CD4-positive, alpha-beta memory T cell (primary cell): Measurements from ENCODE around the gene GMNN. TPM values are rescaled to one million over a fixed set of nuclear protein-coding genes. Genes with fewer than 3 reads are reported as not detected.
A peak's percentile ranks its signal among the peaks of the same experiment; 100 is the strongest.

ENCODE experiments used
- CTCF ChIA-PET: fragments of 350-600 bp; sonication (Branson Sonifier 250); formaldehyde crosslinking; loops from one replicate; lab custom pipeline; 2021; ENCODE audit warnings: inconsistent platforms; ENCODE audit not compliant: partially characterized antibody; lab: Charles Lee
- POLR2A ChIA-PET: fragments of 350-600 bp; sonication (Branson Sonifier 250); formaldehyde crosslinking; loops from one replicate; lab custom pipeline; 2021; ENCODE audit not compliant: partially characterized antibody; lab: Charles Lee
- DNase-seq, 5 donors: peaks; one replicate each; pipeline versions ENCODE4 v3.0.0 to v3.0.0-alpha.2; 2020 to 2022; ENCODE audit warnings: mixed read lengths in 1 of 5
- H3K27ac ChIP-seq: one replicate; pipeline ENCODE4 v1.7.0; 2013; ENCODE audit warnings: low read depth, low read length
- H3K27me3 ChIP-seq: 2 replicates; pipeline ENCODE4 v1.7.0; 2013; ENCODE audit warnings: mild to moderate bottlenecking, low read length, moderate library complexity; ENCODE audit not compliant: insufficient read depth
- H3K36me3 ChIP-seq: 2 replicates; pipeline ENCODE4 v1.7.0; 2013; ENCODE audit warnings: mild to moderate bottlenecking, low read length, moderate library complexity; ENCODE audit not compliant: insufficient read depth
- H3K4me1 ChIP-seq: 2 replicates; pipeline ENCODE4 v1.7.0; 2013; ENCODE audit warnings: mild to moderate bottlenecking, low read length, moderate library complexity; ENCODE audit not compliant: insufficient read depth
- H3K4me3 ChIP-seq, 2 donors: one replicate each; pipeline ENCODE4 v1.7.0; 2013; ENCODE audit warnings: low read length in 2 of 2, mild to moderate bottlenecking in 1 of 2
- H3K9me3 ChIP-seq, 2 donors: one replicate each; pipeline ENCODE4 v1.7.0; 2013; ENCODE audit warnings: low read length in 2 of 2, control low read depth in 1 of 2; ENCODE audit not compliant: control insufficient read depth in 1 of 2
- H3K27ac Mint-ChIP-seq, 7 donors: one replicate each; pipeline ENCODE4 v1.8.0; 2020 to 2021; ENCODE audit warnings: mixed read lengths in 7 of 7, mild to moderate bottlenecking in 6 of 7, inconsistent platforms in 3 of 7, moderate library complexity in 3 of 7
- H3K27me3 Mint-ChIP-seq, 2 donors: one replicate each; pipeline ENCODE4 v1.8.0; 2020 to 2021; ENCODE audit warnings: mixed read lengths in 2 of 2
- H3K36me3 Mint-ChIP-seq, 2 donors: one replicate each; pipeline ENCODE4 v1.8.0; 2020 to 2021; ENCODE audit warnings: mixed read lengths in 2 of 2, inconsistent platforms in 1 of 2, mild to moderate bottlenecking in 1 of 2
- H3K4me1 Mint-ChIP-seq, 4 donors: one replicate each; pipeline ENCODE4 v1.8.0; 2020 to 2021; ENCODE audit warnings: mixed read lengths in 4 of 4, mild to moderate bottlenecking in 1 of 4
- H3K4me3 Mint-ChIP-seq, 8 donors: one replicate each; pipeline ENCODE4 v1.8.0; 2020 to 2021; ENCODE audit warnings: mixed read lengths in 8 of 8, mild to moderate bottlenecking in 7 of 8, moderate library complexity in 6 of 8, inconsistent platforms in 3 of 8
- H3K9me3 Mint-ChIP-seq, 8 donors: one replicate each; pipeline ENCODE4 v1.8.0; 2020 to 2021; ENCODE audit warnings: mixed read lengths in 8 of 8, mild to moderate bottlenecking in 5 of 8, inconsistent platforms in 3 of 8, moderate library complexity in 1 of 8
- intact Hi-C: fragments of 100-400 bp; cut with micrococcal nuclease; formaldehyde crosslinking; loops from one replicate; pipeline ENCODE4 v1.15.1; 2023
- polyA plus RNA-seq, 2 donors: library from polyadenylated mRNA; unstranded; fragments of 300-500 nt; fragmentation: Illumina TruSeq; gene quantifications; one replicate each; pipeline ENCODE4 v1.2.3, GENCODE V29; 2021
- total RNA-seq, 2 experiments: library from RNA; stranded (reverse); gene quantifications; one replicate each; pipeline ENCODE4 v1.2.3, GENCODE V29; 2021

Gene GMNN
- total and polyA plus RNA-seq, 4 experiments from 2014 or later, result 3.4 to 6.7 (median 4.9) TPM

DNA sequence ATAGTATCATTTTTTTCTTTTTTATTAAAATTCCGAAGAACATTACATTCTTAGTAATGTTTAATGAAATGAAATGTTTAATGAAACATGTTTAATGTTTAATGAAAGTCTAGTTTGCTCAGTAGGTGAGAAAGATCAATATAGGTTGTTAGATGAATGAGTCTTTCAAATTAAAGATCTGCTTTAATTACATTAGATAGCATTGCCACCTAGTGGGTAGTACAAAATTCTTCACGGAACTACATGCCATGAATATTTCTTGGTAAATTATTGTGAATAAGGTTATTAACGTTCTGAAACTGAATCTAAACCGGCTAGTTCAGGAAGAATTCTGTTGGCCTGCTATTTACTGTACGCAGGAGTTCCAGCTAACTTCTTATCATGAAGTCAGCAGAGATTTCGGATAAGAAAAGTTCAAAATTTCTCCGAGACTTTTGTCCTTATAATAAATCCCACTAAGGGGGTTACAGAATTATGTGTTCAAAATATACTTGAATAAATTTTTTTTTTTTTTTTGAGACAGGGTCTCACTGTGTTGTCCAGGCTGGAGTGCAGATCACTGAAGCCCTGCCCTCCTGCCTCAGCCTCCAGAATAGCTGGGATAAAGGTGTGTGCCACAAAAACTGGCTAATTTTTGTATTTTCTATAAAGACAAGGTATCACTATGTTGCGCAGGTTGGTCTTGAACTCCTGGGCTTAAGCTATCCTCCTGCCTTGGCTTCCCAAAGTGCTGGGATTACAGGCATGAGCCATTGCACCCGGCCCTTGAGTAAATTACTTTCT, 7.9 kb upstream of the GMNN start:
- Histone ChIP-seq H3K4me3 (no peak overlapping the region), H3K36me3 (no peaks in the 10 kb centered on the region), H3K27me3 (no peaks in the 10 kb centered on the region), H3K9me3 (no peaks in the 10 kb centered on the region), H3K4me1 (no peaks in the 10 kb centered on the region), H3K27ac (no peak overlapping the region)
- no peaks in the 10 kb centered on the region for H3K36me3 Mint-ChIP-seq
- no peak overlapping the region for H3K27ac Mint-ChIP-seq
- intact Hi-C loops, result loop anchor here (1.0 kb wide), 1 partner anchor 186 kb away; no protein-coding TSS in a partner anchor
- peak in 4 of 5 donors; percentile 22 to 39 (median 34) for DNase-seq
- peaks cover 0 to 2% (median under 1%) of the 10 kb centered on the region in 4 donors for H3K4me1 Mint-ChIP-seq
- CTCF ChIA-PET, result interaction anchor here (0.7 to 6.3 kb wide), 4 partner anchors 8 to 185 kb away, joined by 3 to 57 read pairs (median 4); no protein-coding TSS in a partner anchor
- H3K9me3 Mint-ChIP-seq, result peaks cover 0 to 2% (median 0%) of the 10 kb centered on the region in 8 donors
- H3K4me3 Mint-ChIP-seq, result no peak overlapping the region
- no peaks in the 10 kb centered on the region for H3K27me3 Mint-ChIP-seq
- POLR2A ChIA-PET, result interaction anchor here (0.7 kb wide), 1 partner anchor 194 kb away, joined by 3 read pairs; no protein-coding TSS in a partner anchor

GRCh38 chr6:24768361-24768760, 6.4 kb upstream of the GMNN start:
- no peak for DNase-seq
- Mint-ChIP-seq H3K36me3 (no peaks in the 10 kb centered on the region), H3K27ac (peak overlapping the region in 1 of 7 donors; percentile 23), H3K9me3 (peaks cover 0 to 2% (median 0%) of the 10 kb centered on the region in 8 donors), H3K4me1 (peaks cover 0 to 2% (median 0%) of the 10 kb centered on the region in 4 donors), H3K27me3 (no peaks in the 10 kb centered on the region), H3K4me3 (no peak overlapping the region)
- ChIA-PET CTCF (interaction anchor here (6.3 kb wide), 1 partner anchor 186 kb away, joined by 57 read pairs; no protein-coding TSS in a partner anchor), POLR2A (no interaction called here)
- Histone ChIP-seq H3K36me3 (no peaks in the 10 kb centered on the region), H3K27me3 (no peaks in the 10 kb centered on the region), H3K4me1 (no peaks in the 10 kb centered on the region), H3K9me3 (no peaks in the 10 kb centered on the region), H3K4me3 (no peak overlapping the region), H3K27ac (no peak overlapping the region)
- intact Hi-C loops, result no loop called here

DNA sequence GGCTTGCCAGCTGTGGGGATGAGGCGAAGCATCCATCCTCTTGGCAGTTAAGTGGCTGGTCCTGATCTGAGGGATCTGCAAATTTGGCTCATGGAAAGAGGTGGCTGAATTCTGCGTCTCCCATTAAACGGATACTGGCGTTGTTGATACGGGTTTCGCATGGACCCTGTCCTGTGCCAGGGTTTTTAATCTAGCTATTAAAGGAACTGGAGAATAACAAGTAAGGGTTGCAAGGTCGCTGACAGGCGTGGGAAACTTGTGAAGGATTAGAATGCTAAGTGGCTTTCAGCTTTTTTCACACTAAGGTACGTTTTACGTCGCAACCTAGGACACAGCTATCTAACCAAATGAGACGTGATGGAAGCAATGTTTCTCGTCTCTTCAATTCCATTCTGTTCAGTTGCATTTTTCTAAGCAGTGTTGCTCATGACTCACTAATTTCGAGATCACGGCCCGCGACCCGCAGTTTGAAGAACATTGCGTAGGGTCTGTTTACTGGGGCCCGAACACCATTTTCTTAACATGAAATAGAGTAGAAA, 852 bp downstream of the GMNN start:
- ChIA-PET POLR2A (interaction anchor here (0.8 to 2.6 kb wide), 10 partner anchors 9 to 295 kb away, joined by 3 to 29 read pairs (median 6); partner anchors contain the start of genes ACOT13, ALDH5A1, C6orf62 and TDP2), CTCF (interaction anchor here (0.7 to 2.6 kb wide), 5 partner anchors 8 to 192 kb away, joined by 3 to 6 read pairs (median 3); partner anchors contain the start of gene C6orf62)
- DNase-seq, result peak in 1 of 5 donors; percentile 58
- intact Hi-C loops, result loop anchor here (1.0 to 2.0 kb wide), 3 partner anchors 54 to 243 kb away; partner anchors contain the start of genes ACOT13 and TDP2
- Mint-ChIP-seq H3K4me3 (peak overlapping the region; percentile 98 to 99 (median 99)), H3K4me1 (peaks cover 18 to 34% (median 21%) of the 10 kb centered on the region in 4 donors), H3K27me3 (no peaks in the 10 kb centered on the region), H3K36me3 (peaks cover 0 to 15% of the 10 kb centered on the region in 2 donors), H3K9me3 (no peaks in the 10 kb centered on the region), H3K27ac (peak overlapping the region; percentile 85 to 98 (median 98))
- Histone ChIP-seq H3K27ac (peak overlapping the region; percentile 85), H3K27me3 (no peaks in the 10 kb centered on the region), H3K4me1 (peaks cover 31% of the 10 kb centered on the region), H3K36me3 (no peaks in the 10 kb centered on the region), H3K9me3 (no peaks in the 10 kb centered on the region), H3K4me3 (peak overlapping the region; percentile 95 to 98)

DNA sequence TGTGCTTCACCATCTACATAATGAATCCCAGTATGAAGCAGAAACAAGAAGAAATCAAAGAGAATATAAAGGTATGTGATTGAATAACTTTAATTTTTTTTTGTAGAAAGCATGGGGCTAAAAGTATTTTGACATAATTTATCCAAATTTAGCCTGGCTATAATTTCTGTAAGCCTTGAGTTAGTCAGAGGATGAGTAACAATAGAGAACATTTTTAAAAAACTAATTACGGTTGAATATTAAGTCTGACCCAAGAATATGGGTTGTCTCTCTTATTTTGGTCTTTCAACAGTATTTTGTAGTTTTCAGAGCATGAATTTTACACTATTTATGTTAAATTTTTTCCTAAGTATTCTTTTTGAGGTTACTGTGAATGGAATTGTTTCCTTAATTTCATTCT, 2.5 kb downstream of the GMNN start:
- CTCF ChIA-PET, result no interaction called here
- Histone ChIP-seq H3K27me3 (no peaks in the 10 kb centered on the region), H3K9me3 (no peaks in the 10 kb centered on the region), H3K4me3 (no peak overlapping the region), H3K4me1 (peaks cover 31% of the 10 kb centered on the region), H3K27ac (no peak overlapping the region), H3K36me3 (no peaks in the 10 kb centered on the region)
- H3K4me1 Mint-ChIP-seq, result peaks cover 18 to 34% (median 21%) of the 10 kb centered on the region in 4 donors
- DNase-seq, result no peak
- no peak overlapping the region for H3K27ac Mint-ChIP-seq
- H3K27me3 Mint-ChIP-seq, result no peaks in the 10 kb centered on the region
- intact Hi-C loops, result no loop called here
- no peak overlapping the region for H3K4me3 Mint-ChIP-seq
- no peaks in the 10 kb centered on the region for H3K9me3 Mint-ChIP-seq
- POLR2A ChIA-PET, result no interaction called here
- H3K36me3 Mint-ChIP-seq, result peaks cover 5 to 18% of the 10 kb centered on the region in 2 donors

DNA sequence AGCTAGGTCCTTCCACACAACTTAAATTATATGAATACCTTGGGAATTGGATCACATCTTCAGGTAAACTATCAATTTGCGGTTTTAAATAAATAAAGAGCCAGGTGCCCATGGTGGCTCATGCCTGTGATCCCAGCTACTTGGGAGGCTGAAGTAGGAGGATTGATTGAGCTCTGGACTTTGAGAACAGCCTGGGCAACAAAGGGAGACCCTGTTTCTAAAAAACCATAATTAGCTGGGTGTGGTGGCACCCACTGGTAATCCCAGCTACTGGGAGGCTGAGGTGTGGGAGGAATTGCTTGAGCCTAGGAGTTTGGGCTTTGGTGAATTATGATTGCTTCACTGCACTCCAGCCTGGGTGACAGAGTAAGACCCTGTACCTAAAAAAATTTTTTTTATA, 3.4 kb downstream of the GMNN start:
- DNase-seq, result no peak
- Histone ChIP-seq H3K4me1 (peaks cover 31% of the 10 kb centered on the region), H3K4me3 (no peak overlapping the region), H3K36me3 (no peaks in the 10 kb centered on the region), H3K27me3 (no peaks in the 10 kb centered on the region), H3K9me3 (no peaks in the 10 kb centered on the region), H3K27ac (no peak overlapping the region)
- Mint-ChIP-seq H3K4me3 (no peak overlapping the region), H3K27ac (peak overlapping the region in 1 of 7 donors; percentile 22), H3K27me3 (no peaks in the 10 kb centered on the region), H3K9me3 (no peaks in the 10 kb centered on the region), H3K4me1 (peaks cover 18 to 34% (median 21%) of the 10 kb centered on the region in 4 donors), H3K36me3 (peaks cover 11 to 19% of the 10 kb centered on the region in 2 donors)
- CTCF ChIA-PET, result no interaction called here
- intact Hi-C loops, result no loop called here
- POLR2A ChIA-PET, result no interaction called here

GRCh38 chr6:24778878-24779277, 4.1 kb downstream of the GMNN start:
- Mint-ChIP-seq H3K36me3 (peaks cover 12 to 21% of the 10 kb centered on the region in 2 donors), H3K27me3 (no peaks in the 10 kb centered on the region), H3K27ac (no peak overlapping the region), H3K4me1 (peaks cover 17 to 34% (median 21%) of the 10 kb centered on the region in 4 donors), H3K4me3 (no peak overlapping the region), H3K9me3 (no peaks in the 10 kb centered on the region)
- ChIA-PET POLR2A (no interaction called here), CTCF (no interaction called here)
- Histone ChIP-seq H3K4me3 (no peak overlapping the region), H3K36me3 (no peaks in the 10 kb centered on the region), H3K27ac (no peak overlapping the region), H3K9me3 (no peaks in the 10 kb centered on the region), H3K4me1 (peaks cover 31% of the 10 kb centered on the region), H3K27me3 (no peaks in the 10 kb centered on the region)
- no peak for DNase-seq
- intact Hi-C loops, result no loop called here
